ENCODE results near the gene GIGYF1.

GIGYF1 gene

GRCh38 chr7:100677308-100678267 is 16.5 kb downstream of the GIGYF1 start:
- Histone ChIP-seq H3K4me1 (ENCODE audit: control insufficient read depth, insufficient read depth, low read length) (peaks cover 21% of the 10 kb centered on the region), H3K4me3 (ENCODE audit: low read length in 2 of 2) (no peak overlapping the region), H3K36me3 (ENCODE audit: control insufficient read depth in 2 of 2, insufficient read depth in 2 of 2, low read length in 2 of 2) (peaks cover 21 to 23% of the 10 kb centered on the region in 2 donors), H3K27ac (ENCODE audit: low read length) (no peak overlapping the region), H3K9me3 (ENCODE audit: control insufficient read depth in 2 of 2, low read length in 2 of 2) (no peaks in the 10 kb centered on the region), H3K27me3 (ENCODE audit: control insufficient read depth in 1 of 2, insufficient read depth in 2 of 2, low read length in 2 of 2) (no peaks in the 10 kb centered on the region), H3K9ac (ENCODE audit: low read length in 2 of 2) (no peak overlapping the region)

- H3K36me3 ChIP-seq (ENCODE audit: control insufficient read depth in 2 of 2, insufficient read depth in 2 of 2, low read length in 2 of 2): peaks cover 19 to 20% of the 10 kb centered on the region in 2 donors
- peak overlapping the region; percentile 36 to 57 for H3K9ac ChIP-seq (ENCODE audit: low read length in 2 of 2)
- H3K27me3 ChIP-seq (ENCODE audit: control insufficient read depth in 1 of 2, insufficient read depth in 2 of 2, low read length in 2 of 2): no peaks in the 10 kb centered on the region
- H3K27ac ChIP-seq (ENCODE audit: low read length): peak overlapping the region; percentile 58
- peaks cover 21% of the 10 kb centered on the region for H3K4me1 ChIP-seq (ENCODE audit: control insufficient read depth, insufficient read depth, low read length)
- peak overlapping the region; percentile 66 to 89 for H3K4me3 ChIP-seq (ENCODE audit: low read length in 2 of 2)
- no peaks in the 10 kb centered on the region for H3K9me3 ChIP-seq (ENCODE audit: control insufficient read depth in 2 of 2, low read length in 2 of 2)
Observed at GRCh38 chr7:100676501-100677306, 17.3 kb downstream of the GIGYF1 start.

GRCh38 chr7:100675581-100676350 is 18.3 kb downstream of the GIGYF1 start:
- Histone ChIP-seq H3K4me1 (ENCODE audit: control insufficient read depth, insufficient read depth, low read length) (peaks cover 19% of the 10 kb centered on the region), H3K4me3 (ENCODE audit: low read length in 2 of 2) (peak overlapping the region; percentile 66 to 89), H3K9me3 (ENCODE audit: control insufficient read depth in 2 of 2, low read length in 2 of 2) (no peaks in the 10 kb centered on the region), H3K27ac (ENCODE audit: low read length) (peak overlapping the region; percentile 58), H3K9ac (ENCODE audit: low read length in 2 of 2) (peak overlapping the region; percentile 55 to 57), H3K36me3 (ENCODE audit: control insufficient read depth in 2 of 2, insufficient read depth in 2 of 2, low read length in 2 of 2) (peaks cover 16 to 18% of the 10 kb centered on the region in 2 donors), H3K27me3 (ENCODE audit: control insufficient read depth in 1 of 2, insufficient read depth in 2 of 2, low read length in 2 of 2) (no peaks in the 10 kb centered on the region)

- peaks cover 16 to 18% of the 10 kb centered on the region in 2 donors for H3K36me3 ChIP-seq (ENCODE audit: control insufficient read depth in 2 of 2, insufficient read depth in 2 of 2, low read length in 2 of 2)
- H3K27me3 ChIP-seq (ENCODE audit: control insufficient read depth in 1 of 2, insufficient read depth in 2 of 2, low read length in 2 of 2): no peaks in the 10 kb centered on the region
- H3K4me1 ChIP-seq (ENCODE audit: control insufficient read depth, insufficient read depth, low read length): peaks cover 16% of the 10 kb centered on the region
- H3K27ac ChIP-seq (ENCODE audit: low read length): peak overlapping the region; percentile 95
- H3K9me3 ChIP-seq (ENCODE audit: control insufficient read depth in 2 of 2, low read length in 2 of 2): no peaks in the 10 kb centered on the region
- H3K9ac ChIP-seq (ENCODE audit: low read length in 2 of 2): peak overlapping the region; percentile 74 to 92
- H3K4me3 ChIP-seq (ENCODE audit: low read length in 2 of 2): peak overlapping the region; percentile 84 to 89
Observed at GRCh38 chr7:100675105-100675451, 19.0 kb downstream of the GIGYF1 start.

GRCh38 chr7:100674411-100675104 is 19.5 kb downstream of the GIGYF1 start:
- H3K9ac ChIP-seq (ENCODE audit: low read length in 2 of 2): peak overlapping the region; percentile 74 to 92
- peak overlapping the region; percentile 84 to 89 for H3K4me3 ChIP-seq (ENCODE audit: low read length in 2 of 2)
- peak overlapping the region; percentile 95 for H3K27ac ChIP-seq (ENCODE audit: low read length)
- H3K9me3 ChIP-seq (ENCODE audit: control insufficient read depth in 2 of 2, low read length in 2 of 2): no peaks in the 10 kb centered on the region
- H3K36me3 ChIP-seq (ENCODE audit: control insufficient read depth in 2 of 2, insufficient read depth in 2 of 2, low read length in 2 of 2): peaks cover 16 to 18% of the 10 kb centered on the region in 2 donors
- H3K27me3 ChIP-seq (ENCODE audit: control insufficient read depth in 1 of 2, insufficient read depth in 2 of 2, low read length in 2 of 2): no peaks in the 10 kb centered on the region
- peaks cover 12% of the 10 kb centered on the region for H3K4me1 ChIP-seq (ENCODE audit: control insufficient read depth, insufficient read depth, low read length)

GRCh38 chr7:100673942-100674410 is 20.1 kb downstream of the GIGYF1 start:
- Histone ChIP-seq H3K4me3 (ENCODE audit: low read length in 2 of 2) (peak overlapping the region; percentile 84 to 89), H3K4me1 (ENCODE audit: control insufficient read depth, insufficient read depth, low read length) (peaks cover 12% of the 10 kb centered on the region), H3K9ac (ENCODE audit: low read length in 2 of 2) (peak overlapping the region; percentile 83 to 92), H3K27me3 (ENCODE audit: control insufficient read depth in 1 of 2, insufficient read depth in 2 of 2, low read length in 2 of 2) (no peaks in the 10 kb centered on the region), H3K9me3 (ENCODE audit: control insufficient read depth in 2 of 2, low read length in 2 of 2) (no peaks in the 10 kb centered on the region), H3K36me3 (ENCODE audit: control insufficient read depth in 2 of 2, insufficient read depth in 2 of 2, low read length in 2 of 2) (peaks cover 15 to 16% of the 10 kb centered on the region in 2 donors), H3K27ac (ENCODE audit: low read length) (peak overlapping the region; percentile 95)

GRCh38 chr7:100673302-100673941 is 20.6 kb downstream of the GIGYF1 start, which contains the start of gene GNB2:
GNB2 (plus strand) TSS chr7:100673740; CDS start chr7:100676266, 2,526 bp downstream.
- Histone ChIP-seq H3K9ac (ENCODE audit: low read length in 2 of 2) (peak within 1 kb of the TSS; percentile 89 to 92), H3K27me3 (ENCODE audit: control insufficient read depth in 1 of 2, insufficient read depth in 2 of 2, low read length in 2 of 2) (no peaks in the 10 kb centered on the region), H3K9me3 (ENCODE audit: control insufficient read depth in 2 of 2, low read length in 2 of 2) (no peaks in the 10 kb centered on the region), H3K4me3 (ENCODE audit: low read length in 2 of 2) (peak within 1 kb of the TSS; percentile 84 to 89), H3K4me1 (ENCODE audit: control insufficient read depth, insufficient read depth, low read length) (peaks cover 12% of the 10 kb centered on the region), H3K36me3 (ENCODE audit: control insufficient read depth in 2 of 2, insufficient read depth in 2 of 2, low read length in 2 of 2) (peaks cover 15 to 16% of the 10 kb centered on the region in 2 donors), H3K27ac (ENCODE audit: low read length) (peak within 1 kb of the TSS; percentile 95)

GRCh38 chr7:100671353-100672327 is 22.4 kb downstream of the GIGYF1 start:
- Histone ChIP-seq H3K4me3 (ENCODE audit: low read length in 2 of 2) (no peak overlapping the region), H3K27ac (ENCODE audit: low read length) (no peak overlapping the region), H3K4me1 (ENCODE audit: control insufficient read depth, insufficient read depth, low read length) (peaks cover 7% of the 10 kb centered on the region), H3K9me3 (ENCODE audit: control insufficient read depth in 2 of 2, low read length in 2 of 2) (no peaks in the 10 kb centered on the region), H3K36me3 (ENCODE audit: control insufficient read depth in 2 of 2, insufficient read depth in 2 of 2, low read length in 2 of 2) (peaks cover 0 to 2% of the 10 kb centered on the region in 2 donors), H3K9ac (ENCODE audit: low read length in 2 of 2) (no peak overlapping the region), H3K27me3 (ENCODE audit: control insufficient read depth in 1 of 2, insufficient read depth in 2 of 2, low read length in 2 of 2) (no peaks in the 10 kb centered on the region)

GRCh38 chr7:100670074-100670473 is 24.0 kb downstream of the GIGYF1 start:
- Histone ChIP-seq H3K36me3 (ENCODE audit: control insufficient read depth in 2 of 2, insufficient read depth in 2 of 2, low read length in 2 of 2) (no peaks in the 10 kb centered on the region), H3K4me3 (ENCODE audit: low read length in 2 of 2) (no peak overlapping the region), H3K4me1 (ENCODE audit: control insufficient read depth, insufficient read depth, low read length) (peaks cover 3% of the 10 kb centered on the region), H3K27me3 (ENCODE audit: control insufficient read depth in 1 of 2, insufficient read depth in 2 of 2, low read length in 2 of 2) (no peaks in the 10 kb centered on the region), H3K9me3 (ENCODE audit: control insufficient read depth in 2 of 2, low read length in 2 of 2) (no peaks in the 10 kb centered on the region), H3K9ac (ENCODE audit: low read length in 2 of 2) (no peak overlapping the region), H3K27ac (ENCODE audit: low read length) (no peak overlapping the region)

Measured in stomach smooth muscle (tissue), 2 donors.